Measurements from ENCODE around the gene KLHL12.

Gene KLHL12

GRCh38 chr1:202880961-202881460, 46.0 kb downstream of the KLHL12 start:
- no peak for DNase-seq (ENCODE audit: low read depth)

- DNase-seq (ENCODE audit: low read depth): no peak
These were observed 47.0 kb downstream of the KLHL12 start for GRCh38 chr1:202880062-202880461.

- no peak for DNase-seq (ENCODE audit: low read depth)
These were observed 47.9 kb downstream of the KLHL12 start for GRCh38 chr1:202879128-202879527.

GRCh38 chr1:202873026-202873425, 54.0 kb downstream of the KLHL12 start:
- no peak for DNase-seq (ENCODE audit: low read depth)

GRCh38 chr1:202871367-202871766, 55.7 kb downstream of the KLHL12 start:
- no peak for DNase-seq (ENCODE audit: low read depth)

- no peak for DNase-seq (ENCODE audit: low read depth)
These were observed 64.1 kb downstream of the KLHL12 start for GRCh38 chr1:202862679-202863560.

GRCh38 chr1:202861420-202862132, 65.5 kb downstream of the KLHL12 start:
- DNase-seq (ENCODE audit: low read depth): peak; percentile 92

GRCh38 chr1:202860744-202861419, 66.2 kb downstream of the KLHL12 start:
- peak; percentile 36 for DNase-seq (ENCODE audit: low read depth)

GRCh38 chr1:202858789-202859414, 68.1 kb downstream of the KLHL12 start:
- DNase-seq (ENCODE audit: low read depth): no peak

GRCh38 chr1:202858331-202858730, 68.7 kb downstream of the KLHL12 start:
- DNase-seq (ENCODE audit: low read depth): no peak

GRCh38 chr1:202857136-202857610, 69.9 kb downstream of the KLHL12 start:
- no peak for DNase-seq (ENCODE audit: low read depth)

- DNase-seq (ENCODE audit: low read depth): no peak
These were observed 71.0 kb downstream of the KLHL12 start for GRCh38 chr1:202856014-202856413.

GRCh38 chr1:202854787-202855186, 72.2 kb downstream of the KLHL12 start:
- no peak for DNase-seq (ENCODE audit: low read depth)

GRCh38 chr1:202852163-202852904, 74.7 kb downstream of the KLHL12 start:
- peak; percentile 67 for DNase-seq (ENCODE audit: low read depth)

- no peak for DNase-seq (ENCODE audit: low read depth)
These were observed 76.3 kb downstream of the KLHL12 start for GRCh38 chr1:202850593-202851362.

GRCh38 chr1:202848191-202848542, 78.9 kb downstream of the KLHL12 start:
- no peak for DNase-seq (ENCODE audit: low read depth)

GRCh38 chr1:202844935-202845334, 82.1 kb downstream of the KLHL12 start:
- DNase-seq (ENCODE audit: low read depth): peak; percentile 30

GRCh38 chr1:202844259-202844658, 82.8 kb downstream of the KLHL12 start:
- DNase-seq (ENCODE audit: low read depth): no peak

GRCh38 chr1:202843081-202843480, 84.0 kb downstream of the KLHL12 start:
- no peak for DNase-seq (ENCODE audit: low read depth)

Data from EH (cell line).